ENCODE measurements around the gene NT5C1A. TPM values are rescaled to one million over a fixed set of nuclear protein-coding genes. Genes with fewer than 3 reads are reported as not detected.

The NT5C1A gene
- total RNA-seq, 2 donors from 2014 or later: 0.91 TPM; not detected in 1

DNA sequence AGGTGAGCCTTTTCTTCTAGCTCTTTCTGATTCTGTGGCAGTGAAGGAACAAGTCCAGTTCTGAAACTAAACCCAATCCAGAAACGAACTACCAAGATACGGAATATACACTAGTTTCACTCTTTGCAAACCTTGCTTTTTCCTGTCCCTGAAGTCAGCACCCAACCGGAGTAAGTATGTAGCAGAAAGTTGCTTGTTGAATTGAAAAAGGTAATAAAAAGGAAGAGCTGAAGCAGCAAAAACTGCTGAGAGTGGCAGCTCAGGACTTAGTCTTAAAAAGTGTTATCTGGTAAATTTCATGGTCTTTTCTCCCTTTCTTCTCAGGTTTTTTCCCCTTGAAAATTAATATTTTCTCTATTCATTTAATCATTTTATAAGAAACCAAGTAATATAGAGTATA, 9.4 kb upstream of the NT5C1A start:
- DNase-seq (ENCODE audit: low spot score): no peak
- 68% methylated on average over 3 of the region's 3 CpGs for WGBS
- Histone ChIP-seq H3K27ac (no peak overlapping the region), H3K27me3 (replicated peaks; ENCODE audit: insufficient read depth) (peaks cover 3% of the 10 kb centered on the region), H3K9me3 (no peaks in the 10 kb centered on the region), H3K4me3 (no peak overlapping the region), H3K36me3 (no peaks in the 10 kb centered on the region), H3K4me1 (replicated peaks) (no peaks in the 10 kb centered on the region)
- intact Hi-C loops (cut with DNase I): no loop called here
- TF ChIP-seq, protein P1, sequence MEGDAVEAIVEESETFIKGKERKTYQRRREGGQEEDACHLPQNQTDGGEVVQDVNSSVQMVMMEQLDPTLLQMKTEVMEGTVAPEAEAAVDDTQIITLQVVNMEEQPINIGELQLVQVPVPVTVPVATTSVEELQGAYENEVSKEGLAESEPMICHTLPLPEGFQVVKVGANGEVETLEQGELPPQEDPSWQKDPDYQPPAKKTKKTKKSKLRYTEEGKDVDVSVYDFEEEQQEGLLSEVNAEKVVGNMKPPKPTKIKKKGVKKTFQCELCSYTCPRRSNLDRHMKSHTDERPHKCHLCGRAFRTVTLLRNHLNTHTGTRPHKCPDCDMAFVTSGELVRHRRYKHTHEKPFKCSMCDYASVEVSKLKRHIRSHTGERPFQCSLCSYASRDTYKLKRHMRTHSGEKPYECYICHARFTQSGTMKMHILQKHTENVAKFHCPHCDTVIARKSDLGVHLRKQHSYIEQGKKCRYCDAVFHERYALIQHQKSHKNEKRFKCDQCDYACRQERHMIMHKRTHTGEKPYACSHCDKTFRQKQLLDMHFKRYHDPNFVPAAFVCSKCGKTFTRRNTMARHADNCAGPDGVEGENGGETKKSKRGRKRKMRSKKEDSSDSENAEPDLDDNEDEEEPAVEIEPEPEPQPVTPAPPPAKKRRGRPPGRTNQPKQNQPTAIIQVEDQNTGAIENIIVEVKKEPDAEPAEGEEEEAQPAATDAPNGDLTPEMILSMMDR (IDR thresholded peaks at IDR 0.05): no peak

DNA sequence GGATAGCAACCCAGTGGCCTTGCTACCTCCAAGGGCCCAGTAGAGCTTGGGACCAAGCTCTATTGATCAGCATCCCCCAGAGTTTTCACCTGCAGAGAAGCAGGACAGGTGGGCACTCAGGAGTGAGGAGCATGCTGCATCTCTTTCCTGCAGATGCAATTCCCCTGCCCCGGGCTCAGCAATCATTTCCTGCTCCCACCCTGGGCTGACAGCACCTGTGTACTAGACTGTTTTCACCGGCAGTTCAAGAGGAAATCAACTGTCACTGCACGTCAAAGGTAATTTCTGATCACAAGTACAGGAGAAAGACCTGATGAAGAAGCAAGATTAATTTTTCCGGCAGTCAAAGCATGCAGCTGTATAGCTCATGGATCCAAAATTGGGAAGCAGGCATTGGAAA, 8.8 kb upstream of the NT5C1A start:
- no peak for TF ChIP-seq POLR2AphosphoS5 (IDR thresholded peaks at IDR 0.05)
- no peak for TF ChIP-seq POLR2A (IDR thresholded peaks at IDR 0.05)
- TF ChIP-seq, protein P1 (IDR thresholded peaks at IDR 0.05): no peak
- Histone ChIP-seq H3K27ac (no peak overlapping the region), H3K4me1 (replicated peaks) (no peaks in the 10 kb centered on the region), H3K4me3 (no peak overlapping the region), H3K27me3 (replicated peaks; ENCODE audit: insufficient read depth) (peaks cover 3% of the 10 kb centered on the region), H3K36me3 (no peaks in the 10 kb centered on the region), H3K9me3 (no peaks in the 10 kb centered on the region)
- WGBS: 69% methylated on average over 4 of the region's 4 CpGs
- intact Hi-C loops (cut with DNase I): no loop called here
- no peak for DNase-seq (ENCODE audit: low spot score)

DNA sequence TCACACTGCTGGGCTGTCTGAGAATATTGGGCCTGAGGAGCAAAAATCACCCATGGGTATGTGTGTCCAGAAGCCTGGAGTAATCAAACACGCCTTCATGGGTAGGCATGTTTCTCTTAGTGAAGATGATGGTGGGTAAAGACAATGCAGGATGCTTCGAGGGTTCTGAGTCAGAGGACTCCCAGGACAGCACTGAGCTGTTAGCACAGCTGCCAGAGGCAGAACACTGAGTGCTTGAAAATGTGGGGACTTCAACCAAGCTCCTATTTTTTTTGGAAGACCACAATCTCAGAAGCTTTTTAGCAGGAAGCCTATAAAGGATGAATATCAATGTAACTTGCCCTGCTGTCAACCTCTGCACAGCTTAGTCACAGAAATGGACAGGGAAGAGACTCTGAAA, 7.9 kb upstream of the NT5C1A start:
- Histone ChIP-seq H3K27ac (no peak overlapping the region), H3K9me3 (no peaks in the 10 kb centered on the region), H3K27me3 (replicated peaks; ENCODE audit: insufficient read depth) (peaks cover 3% of the 10 kb centered on the region), H3K4me3 (no peak overlapping the region), H3K4me1 (replicated peaks) (no peaks in the 10 kb centered on the region), H3K36me3 (no peaks in the 10 kb centered on the region)
- intact Hi-C loops (cut with DNase I): no loop called here
- TF ChIP-seq POLR2AphosphoS5 (IDR thresholded peaks at IDR 0.05) (no peak), POLR2A (IDR thresholded peaks at IDR 0.05) (no peak)
- TF ChIP-seq, protein P1 (IDR thresholded peaks at IDR 0.05): no peak
- DNase-seq (ENCODE audit: low spot score): no peak
- 63% methylated on average over 2 of the region's 2 CpGs for WGBS

DNA sequence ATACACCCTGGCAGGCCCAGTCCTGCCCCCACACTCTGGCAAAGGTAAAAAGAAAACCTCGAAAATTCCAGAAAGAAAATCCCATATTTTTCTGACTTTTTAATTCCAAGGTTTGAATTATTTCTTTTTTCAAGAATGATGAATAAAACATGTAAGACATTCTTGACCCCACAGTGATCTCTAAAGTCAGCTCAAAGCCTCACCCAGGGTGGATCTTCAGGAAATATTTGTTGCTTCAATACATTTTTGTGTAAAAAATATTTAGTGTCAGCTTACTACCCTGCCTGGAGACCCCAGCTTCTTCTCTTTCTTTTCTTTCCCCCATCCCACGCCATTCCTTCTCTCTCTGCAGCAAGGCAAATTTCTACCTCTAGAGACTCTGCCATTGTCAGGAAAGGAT, 7.0 kb upstream of the NT5C1A start:
- TF ChIP-seq POLR2A (IDR thresholded peaks at IDR 0.05): no peak
- Histone ChIP-seq H3K9me3 (no peaks in the 10 kb centered on the region), H3K4me1 (replicated peaks) (no peaks in the 10 kb centered on the region), H3K27ac (no peak overlapping the region), H3K4me3 (no peak overlapping the region), H3K27me3 (replicated peaks; ENCODE audit: insufficient read depth) (peaks cover 3% of the 10 kb centered on the region), H3K36me3 (no peaks in the 10 kb centered on the region)
- intact Hi-C loops (cut with DNase I): no loop called here
- 80% methylated on average over 2 of the region's 2 CpGs for WGBS
- DNase-seq (ENCODE audit: low spot score): no peak

DNA sequence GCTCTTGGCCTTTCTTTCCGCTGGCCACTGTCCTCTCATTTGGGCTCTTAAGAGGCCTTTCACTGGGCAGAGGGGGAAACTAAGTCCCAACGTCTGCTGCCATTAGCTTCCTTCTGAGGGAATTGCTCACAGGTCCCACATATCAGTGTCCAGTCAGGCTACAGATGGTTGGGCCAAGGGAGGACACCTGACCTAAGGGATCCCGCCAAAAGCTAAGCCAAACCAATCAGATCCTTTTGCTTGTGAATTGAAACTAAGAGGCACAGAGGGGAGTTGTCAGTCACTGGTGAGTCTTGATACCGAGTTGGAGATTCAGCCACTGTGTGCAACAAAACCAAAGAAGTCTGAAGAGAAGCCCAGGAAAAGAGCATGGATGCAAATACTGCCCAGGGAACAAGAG, 5.7 kb upstream of the NT5C1A start:
- intact Hi-C loops (cut with DNase I): no loop called here
- peaks cover 3% of the 10 kb centered on the region for H3K27me3 ChIP-seq (replicated peaks; ENCODE audit: insufficient read depth)
- no peaks in the 10 kb centered on the region for H3K36me3 ChIP-seq
- WGBS: 89% methylated on average over 4 of the region's 4 CpGs
- no peaks in the 10 kb centered on the region for H3K4me1 ChIP-seq (replicated peaks)
- TF ChIP-seq POLR2AphosphoS5 (IDR thresholded peaks at IDR 0.05) (no peak), POLR2A (IDR thresholded peaks at IDR 0.05) (no peak)
- TF ChIP-seq, protein P1 (IDR thresholded peaks at IDR 0.05): no peak
- no peak overlapping the region for H3K4me3 ChIP-seq
- DNase-seq (ENCODE audit: low spot score): no peak
- H3K9me3 ChIP-seq: no peaks in the 10 kb centered on the region
- H3K27ac ChIP-seq: no peak overlapping the region
